ENCODE data around the gene ATP6V1F. TPM values are rescaled to one million over a fixed set of nuclear protein-coding genes. Genes with fewer than 3 reads are reported as not detected.

ATP6V1F gene, protein sequence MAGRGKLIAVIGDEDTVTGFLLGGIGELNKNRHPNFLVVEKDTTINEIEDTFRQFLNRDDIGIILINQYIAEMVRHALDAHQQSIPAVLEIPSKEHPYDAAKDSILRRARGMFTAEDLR
- total RNA-seq, result 10 to 100 TPM; 83.7 to 84.8 TPM
- polyA plus RNA-seq, result 100 to 1,000 TPM; 120 to 270 TPM
- long read RNA-seq, donor 1, transcript ATP6V1F-201 (2 exons, 704 nt), result major isoform, 14 of 18 reads
- long read RNA-seq, donor 1, partial matches to known transcripts, result 4 of 18 reads
- long read RNA-seq, donor 1, other reads (novel, unspliced or antisense), result 0 of 18 reads
- long read RNA-seq, donor 2, transcript ATP6V1F-201 (2 exons, 704 nt), result major isoform, 38 of 39 reads
- long read RNA-seq, donor 2, partial matches to known transcripts, result 1 of 39 reads
- long read RNA-seq, donor 2, other reads (novel, unspliced or antisense), result 0 of 39 reads

DNA sequence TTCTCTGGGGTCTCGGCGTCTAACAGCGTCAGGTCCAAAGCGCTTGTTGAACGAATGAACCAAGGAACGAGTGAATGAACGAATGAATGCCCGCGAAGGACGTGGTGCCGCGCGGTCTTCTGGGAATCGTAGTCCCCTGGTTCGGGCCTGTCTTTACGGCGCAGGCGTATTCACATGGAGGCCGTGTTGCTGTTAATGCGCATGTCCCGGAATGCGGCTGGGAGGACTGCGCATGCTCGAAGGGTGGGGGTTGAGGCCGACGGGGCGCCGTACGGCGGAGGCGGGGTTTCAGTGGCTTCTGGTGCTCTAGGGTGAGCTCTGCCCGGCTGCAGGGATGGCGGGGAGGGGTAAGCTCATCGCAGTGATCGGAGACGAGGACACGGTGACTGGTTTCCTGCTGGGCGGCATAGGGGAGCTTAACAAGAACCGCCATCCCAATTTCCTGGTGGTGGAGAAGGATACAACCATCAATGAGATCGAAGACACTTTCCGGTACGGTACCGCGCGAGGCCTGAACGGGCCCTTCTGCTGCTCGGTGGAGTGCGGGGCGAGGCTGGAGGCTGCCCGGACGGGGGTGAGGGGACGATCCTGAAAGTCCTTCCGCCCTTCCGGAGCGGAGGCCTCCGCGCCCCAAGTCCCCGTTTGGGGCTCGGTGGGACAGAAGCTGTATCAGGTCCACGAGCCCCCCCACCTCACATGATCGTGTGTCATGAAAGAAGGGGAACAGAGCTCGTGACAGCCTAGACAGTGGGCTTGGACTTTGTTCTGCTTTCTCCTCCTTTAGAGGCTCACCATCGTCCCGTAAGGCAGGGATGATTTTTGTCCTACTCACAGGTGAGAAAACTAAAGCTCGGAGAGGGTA lies at the start of gene ATP6V1F:
ATP6V1F (plus strand) TSS at position 286 of the 862 bp plus-strand sequence; CDS start at position 335, 49 bp downstream.
- H3K27ac ChIP-seq (ENCODE audit: low read depth in 1 of 2, low read length in 2 of 2), result no peak within 1 kb of the TSS
- 0 to 1% methylated on average over 65 of the region's 65 CpGs for WGBS, 2 donors
- intact Hi-C loops (cut with DNase I), result loop anchor here in 1 of 2 donors (2.0 to 10.0 kb wide), 2 partner anchors 72 to 128 kb away; partner anchors contain the start of genes CALU and CCDC136

DNA sequence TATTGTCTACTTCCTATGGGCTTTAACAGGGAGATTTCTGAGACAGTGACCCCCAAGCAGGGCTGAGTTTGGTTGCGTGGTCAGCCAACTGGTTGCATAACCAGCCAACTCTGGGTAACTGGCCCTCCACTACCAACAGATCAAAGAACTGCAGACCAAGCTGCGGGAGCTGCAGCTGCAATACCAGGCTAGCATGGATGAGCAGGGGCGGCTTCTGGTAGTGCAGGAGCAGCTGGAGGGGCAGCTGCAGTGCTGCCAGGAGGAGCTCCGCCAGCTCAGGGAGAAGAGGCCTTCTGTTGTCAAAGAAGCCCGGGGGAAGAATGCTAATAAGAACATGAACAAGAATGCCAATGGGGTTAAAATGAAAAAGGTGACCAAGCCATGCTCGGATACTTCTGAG lies 48.2 kb upstream of the ATP6V1F start:
- 93 to 94% methylated on average over 6 of the region's 6 CpGs for WGBS, 2 donors
- no peaks in the 10 kb centered on the region for H3K4me1 ChIP-seq (ENCODE audit: control insufficient read depth in 1 of 2, insufficient read depth in 2 of 2, low read length in 2 of 2)
- no peak for DNase-seq
- H3K27ac ChIP-seq (ENCODE audit: low read depth in 1 of 2, low read length in 2 of 2), result no peak overlapping the region
- H3K9me3 ChIP-seq (ENCODE audit: control insufficient read depth, low read length), result no peaks in the 10 kb centered on the region
- H3K36me3 ChIP-seq (ENCODE audit: control insufficient read depth in 1 of 2, insufficient read depth in 2 of 2, low read length in 1 of 2), result no peaks in the 10 kb centered on the region
- ATAC-seq (ENCODE audit: low FRiP score), result no peak
- H3K27me3 ChIP-seq (ENCODE audit: control insufficient read depth in 1 of 2, insufficient read depth in 2 of 2, low read length in 1 of 2), result no peaks in the 10 kb centered on the region
- H3K4me3 ChIP-seq (ENCODE audit: low read length in 2 of 2), result no peak overlapping the region
- intact Hi-C loops (cut with DNase I), result no loop called here

More for the DNA sequence above, at the start of gene ATP6V1F:
- peak; percentile 95 for ATAC-seq (ENCODE audit: low FRiP score)
- H3K27me3 ChIP-seq (ENCODE audit: control insufficient read depth in 1 of 2, insufficient read depth in 2 of 2, low read length in 1 of 2), result no peaks in the 10 kb centered on the region
- peak; percentile 98 to 100 for DNase-seq
- no peaks in the 10 kb centered on the region for H3K36me3 ChIP-seq (ENCODE audit: control insufficient read depth in 1 of 2, insufficient read depth in 2 of 2, low read length in 1 of 2)
- peak within 1 kb of the TSS; percentile 27 to 71 for H3K4me3 ChIP-seq (ENCODE audit: low read length in 2 of 2)
- H3K9me3 ChIP-seq (ENCODE audit: control insufficient read depth, low read length), result no peaks in the 10 kb centered on the region
- no peaks in the 10 kb centered on the region for H3K4me1 ChIP-seq (ENCODE audit: control insufficient read depth in 1 of 2, insufficient read depth in 2 of 2, low read length in 2 of 2)

DNA sequence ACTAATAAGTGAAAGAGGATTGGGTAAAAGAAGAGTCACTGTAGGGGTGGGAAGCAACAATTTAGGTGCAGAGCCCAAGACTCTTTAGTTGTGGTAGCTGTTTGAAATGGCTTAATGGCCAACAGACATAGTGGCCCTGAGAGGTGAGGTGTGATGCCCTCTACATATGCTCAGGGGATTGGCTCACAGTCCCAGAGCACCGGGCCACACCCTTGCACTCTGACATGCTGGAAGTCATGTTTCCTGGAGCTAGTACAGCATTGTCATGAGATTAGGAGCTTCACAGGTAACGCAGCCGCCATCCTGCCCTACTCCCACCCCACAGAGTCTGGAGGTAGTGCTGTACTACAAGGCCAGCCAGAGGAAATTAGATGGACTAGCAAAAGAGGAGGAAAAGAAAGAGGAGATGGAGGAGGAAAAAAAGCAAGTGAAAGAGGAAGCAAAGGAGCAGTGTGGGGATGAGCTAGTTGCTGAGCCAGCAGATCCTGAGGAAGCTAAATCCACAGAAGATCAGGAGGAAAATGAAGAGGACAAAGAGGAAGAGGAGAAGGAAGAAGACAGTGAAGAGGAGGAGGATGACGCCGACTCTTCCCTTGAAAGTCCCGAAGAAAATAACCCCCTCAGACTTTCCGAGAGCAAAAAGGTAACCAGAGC lies 47.2 kb upstream of the ATP6V1F start:
- no peaks in the 10 kb centered on the region for H3K9me3 ChIP-seq (ENCODE audit: control insufficient read depth, low read length)
- 96 to 97% methylated on average over 7 of the region's 7 CpGs for WGBS, 2 donors
- no peaks in the 10 kb centered on the region for H3K36me3 ChIP-seq (ENCODE audit: control insufficient read depth in 1 of 2, insufficient read depth in 2 of 2, low read length in 1 of 2)
- no peaks in the 10 kb centered on the region for H3K27me3 ChIP-seq (ENCODE audit: control insufficient read depth in 1 of 2, insufficient read depth in 2 of 2, low read length in 1 of 2)
- DNase-seq, result no peak
- intact Hi-C loops (cut with DNase I), result no loop called here
- H3K4me3 ChIP-seq (ENCODE audit: low read length in 2 of 2), result no peak overlapping the region
- H3K27ac ChIP-seq (ENCODE audit: low read depth in 1 of 2, low read length in 2 of 2), result no peak overlapping the region
- no peaks in the 10 kb centered on the region for H3K4me1 ChIP-seq (ENCODE audit: control insufficient read depth in 1 of 2, insufficient read depth in 2 of 2, low read length in 2 of 2)
- no peak for ATAC-seq (ENCODE audit: low FRiP score)

DNA sequence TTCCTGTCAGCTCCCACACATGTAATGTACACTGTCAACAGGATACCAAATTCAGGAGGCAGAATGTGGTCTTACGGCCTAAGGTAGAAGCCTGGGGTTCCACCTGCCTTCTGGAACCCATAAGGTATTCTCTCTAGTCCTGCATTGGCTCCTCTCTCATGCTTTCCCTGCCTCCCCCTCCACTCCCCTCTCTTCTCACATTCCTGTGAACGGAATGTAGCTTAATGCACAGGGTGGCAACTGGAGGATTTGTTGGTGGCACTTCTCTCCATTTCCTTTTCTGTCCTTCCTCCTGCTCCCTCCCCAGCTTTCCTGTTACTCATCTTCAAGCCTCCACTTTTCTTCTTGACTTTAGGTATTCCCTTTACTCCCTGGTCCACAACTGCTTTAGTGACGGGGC lies 44.0 kb upstream of the ATP6V1F start:
- Histone ChIP-seq H3K9me3 (ENCODE audit: control insufficient read depth, low read length) (no peaks in the 10 kb centered on the region), H3K27ac (ENCODE audit: low read depth in 1 of 2, low read length in 2 of 2) (no peak overlapping the region), H3K27me3 (ENCODE audit: control insufficient read depth in 1 of 2, insufficient read depth in 2 of 2, low read length in 1 of 2) (no peaks in the 10 kb centered on the region), H3K36me3 (ENCODE audit: control insufficient read depth in 1 of 2, insufficient read depth in 2 of 2, low read length in 1 of 2) (no peaks in the 10 kb centered on the region), H3K4me1 (ENCODE audit: control insufficient read depth in 1 of 2, insufficient read depth in 2 of 2, low read length in 2 of 2) (no peaks in the 10 kb centered on the region), H3K4me3 (ENCODE audit: low read length in 2 of 2) (no peak overlapping the region)
- ATAC-seq (ENCODE audit: low FRiP score) (no peak), DNase-seq (no peak)
- intact Hi-C loops (cut with DNase I), result no loop called here
- 71 to 83% methylated on average over 3 of the region's 3 CpGs for WGBS, 2 donors

DNA sequence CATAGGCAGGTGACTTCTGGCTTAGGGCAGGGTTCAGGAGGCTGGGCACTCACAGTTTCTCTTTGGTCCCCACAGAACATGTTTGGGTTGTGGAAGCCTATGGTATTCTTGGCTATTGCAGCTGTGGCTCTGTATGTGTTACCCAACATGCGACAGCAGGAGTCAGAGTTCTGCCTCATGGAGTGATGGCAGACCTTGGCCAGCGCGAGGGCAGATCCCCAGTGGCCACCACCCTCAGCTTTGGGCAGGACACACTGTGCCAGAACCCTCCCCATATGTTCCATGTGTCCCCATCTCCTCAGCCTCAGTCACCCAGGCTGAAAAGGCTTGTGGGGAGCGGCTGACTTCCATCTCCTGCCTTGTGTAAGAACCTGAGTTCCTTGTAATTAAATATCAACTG lies 40.9 kb upstream of the ATP6V1F start:
- no peak overlapping the region for H3K27ac ChIP-seq (ENCODE audit: low read depth in 1 of 2, low read length in 2 of 2)
- H3K9me3 ChIP-seq (ENCODE audit: control insufficient read depth, low read length), result no peaks in the 10 kb centered on the region
- no peaks in the 10 kb centered on the region for H3K4me1 ChIP-seq (ENCODE audit: control insufficient read depth in 1 of 2, insufficient read depth in 2 of 2, low read length in 2 of 2)
- no peak overlapping the region for H3K4me3 ChIP-seq (ENCODE audit: low read length in 2 of 2)
- intact Hi-C loops (cut with DNase I), result no loop called here
- H3K27me3 ChIP-seq (ENCODE audit: control insufficient read depth in 1 of 2, insufficient read depth in 2 of 2, low read length in 1 of 2), result no peaks in the 10 kb centered on the region
- H3K36me3 ChIP-seq (ENCODE audit: control insufficient read depth in 1 of 2, insufficient read depth in 2 of 2, low read length in 1 of 2), result no peaks in the 10 kb centered on the region
- DNase-seq (no peak), ATAC-seq (ENCODE audit: low FRiP score) (no peak)
- 88% methylated on average over 4 of the region's 4 CpGs for WGBS, 2 donors

DNA sequence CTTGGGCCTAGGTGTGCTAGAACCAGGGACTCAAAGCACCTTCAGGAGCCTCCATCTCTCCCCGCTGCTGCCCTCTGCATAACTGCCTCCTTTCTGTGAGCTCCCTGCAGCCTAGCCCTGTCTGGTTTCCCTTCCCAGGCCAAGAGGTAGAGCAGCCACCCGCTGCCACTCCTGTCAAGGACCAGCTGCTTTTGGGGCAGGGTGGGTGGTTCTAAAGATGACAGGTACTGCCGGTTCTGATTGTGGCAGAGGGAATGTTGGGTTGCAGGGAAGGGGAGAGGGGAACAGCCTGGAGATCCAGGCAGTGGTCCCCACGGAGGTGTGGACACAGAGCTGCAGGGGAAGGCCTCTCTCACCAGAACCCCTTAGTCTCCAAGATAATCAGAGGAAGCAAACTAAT lies 36.1 kb upstream of the ATP6V1F start:
- 90 to 91% methylated on average over 4 of the region's 4 CpGs for WGBS, 2 donors
- H3K27ac ChIP-seq (ENCODE audit: low read depth in 1 of 2, low read length in 2 of 2), result no peak overlapping the region
- DNase-seq, result peak in 1 of 2 donors; percentile 26

DNA sequence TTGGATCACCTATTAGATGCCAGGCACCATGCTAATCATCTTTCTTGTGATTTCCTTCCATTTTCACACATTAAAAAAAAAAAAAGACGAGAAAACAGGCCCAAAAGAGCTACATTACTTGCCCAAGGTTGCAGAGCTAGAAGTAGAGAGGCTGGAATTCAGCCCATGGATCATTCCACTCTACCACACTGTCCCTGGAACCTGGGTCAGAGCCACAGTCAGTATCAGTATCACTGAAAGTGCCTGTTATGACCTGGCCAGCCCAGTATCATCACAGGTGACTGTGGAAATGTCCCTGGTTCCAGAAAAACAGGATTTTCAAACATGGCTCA lies 35.8 kb upstream of the ATP6V1F start:
- 80 to 94% methylated on average over 1 of the region's 1 CpG for WGBS, 2 donors
- no peaks in the 10 kb centered on the region for H3K36me3 ChIP-seq (ENCODE audit: control insufficient read depth in 1 of 2, insufficient read depth in 2 of 2, low read length in 1 of 2)
- H3K4me3 ChIP-seq (ENCODE audit: low read length in 2 of 2), result no peak overlapping the region
- H3K4me1 ChIP-seq (ENCODE audit: control insufficient read depth in 1 of 2, insufficient read depth in 2 of 2, low read length in 2 of 2), result no peaks in the 10 kb centered on the region
- DNase-seq, result peak in 1 of 2 donors; percentile 32
- no peaks in the 10 kb centered on the region for H3K27me3 ChIP-seq (ENCODE audit: control insufficient read depth in 1 of 2, insufficient read depth in 2 of 2, low read length in 1 of 2)
- no peaks in the 10 kb centered on the region for H3K9me3 ChIP-seq (ENCODE audit: control insufficient read depth, low read length)
- no peak for ATAC-seq (ENCODE audit: low FRiP score)
- H3K27ac ChIP-seq (ENCODE audit: low read depth in 1 of 2, low read length in 2 of 2), result peak overlapping the region in 1 of 2 donors; percentile 24
- intact Hi-C loops (cut with DNase I), result loop anchor here in 1 of 2 donors (5.0 kb wide), 1 partner anchor 35 kb away; the partner anchor contains the start of gene CCDC136

More for the DNA sequence above, 36.1 kb upstream of the ATP6V1F start:
- intact Hi-C loops (cut with DNase I), result loop anchor here in 1 of 2 donors (5.0 kb wide), 1 partner anchor 34 kb away; the partner anchor contains the start of gene CCDC136
- no peak for ATAC-seq (ENCODE audit: low FRiP score)
- Histone ChIP-seq H3K36me3 (ENCODE audit: control insufficient read depth in 1 of 2, insufficient read depth in 2 of 2, low read length in 1 of 2) (no peaks in the 10 kb centered on the region), H3K9me3 (ENCODE audit: control insufficient read depth, low read length) (no peaks in the 10 kb centered on the region), H3K4me1 (ENCODE audit: control insufficient read depth in 1 of 2, insufficient read depth in 2 of 2, low read length in 2 of 2) (no peaks in the 10 kb centered on the region), H3K4me3 (ENCODE audit: low read length in 2 of 2) (no peak overlapping the region), H3K27me3 (ENCODE audit: control insufficient read depth in 1 of 2, insufficient read depth in 2 of 2, low read length in 1 of 2) (no peaks in the 10 kb centered on the region)

DNA sequence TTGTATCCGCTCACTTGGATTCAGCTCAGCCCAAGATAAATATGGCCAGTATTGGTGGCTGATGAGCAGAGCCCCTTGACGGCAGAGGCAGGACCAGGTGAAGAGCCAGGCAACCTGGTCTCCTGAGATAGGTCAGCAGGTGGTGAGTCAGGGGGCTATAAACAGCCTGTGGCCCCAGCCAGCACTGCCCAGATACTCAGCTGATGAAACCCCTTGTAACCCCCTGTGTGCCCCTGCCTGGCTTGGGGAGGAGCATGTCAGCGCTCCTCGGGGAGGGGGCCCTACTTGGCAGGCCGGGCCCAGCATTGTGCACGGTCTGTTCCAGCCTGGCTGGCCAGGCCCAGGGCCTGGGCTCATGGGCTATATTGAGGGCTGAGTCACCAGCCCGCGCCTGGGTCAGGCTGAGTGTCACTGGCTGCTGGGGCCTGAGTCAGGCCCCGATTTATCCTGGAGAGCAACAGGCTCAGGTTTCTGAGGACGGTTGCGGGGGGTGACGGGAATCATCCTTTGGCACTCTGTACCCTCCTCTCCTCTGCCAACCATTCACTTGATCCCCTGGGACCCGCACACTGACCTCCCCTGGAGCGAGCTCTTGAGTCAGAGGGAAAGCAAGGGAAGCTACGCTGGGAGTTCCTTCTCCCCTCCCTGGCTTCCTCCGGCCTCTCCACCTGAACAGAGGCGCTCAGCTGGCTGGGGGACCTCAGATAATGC lies 35.3 kb upstream of the ATP6V1F start:
- Histone ChIP-seq H3K9me3 (ENCODE audit: control insufficient read depth, low read length) (no peaks in the 10 kb centered on the region), H3K27ac (ENCODE audit: low read depth in 1 of 2, low read length in 2 of 2) (peak overlapping the region; percentile 63 to 75), H3K27me3 (ENCODE audit: control insufficient read depth in 1 of 2, insufficient read depth in 2 of 2, low read length in 1 of 2) (no peaks in the 10 kb centered on the region), H3K4me1 (ENCODE audit: control insufficient read depth in 1 of 2, insufficient read depth in 2 of 2, low read length in 2 of 2) (no peaks in the 10 kb centered on the region), H3K4me3 (ENCODE audit: low read length in 2 of 2) (no peak overlapping the region), H3K36me3 (ENCODE audit: control insufficient read depth in 1 of 2, insufficient read depth in 2 of 2, low read length in 1 of 2) (no peaks in the 10 kb centered on the region)
- peak; percentile 47 for ATAC-seq (ENCODE audit: low FRiP score)
- peak; percentile 77 to 87 for DNase-seq
- WGBS, 2 donors, result 55 to 60% methylated on average over 17 of the region's 17 CpGs
- intact Hi-C loops (cut with DNase I), result loop anchor here in 1 of 2 donors (5.0 kb wide), 1 partner anchor 35 kb away; the partner anchor contains the start of gene CCDC136

All from aorta (tissue), 5 donors.